Fibroblast of the conjunctiva (primary cell): ENCODE results near the gene CLASP1.
A peak's percentile ranks its signal among the peaks of the same experiment; 100 is the strongest.
"Not testable (repeated sequence)": the region's sequence is repeated elsewhere in the genome, so short reads cannot be mapped to it uniquely, and the experiment has no call there.

Experiments
- DNase-seq: peaks from one replicate; pipeline ENCODE4 v3.0.0-alpha.2; 2010; ENCODE audit warnings: low read depth

The CLASP1 gene

GRCh38 chr2:121662656-121663055 lies 13.4 kb upstream of the CLASP1 start:
- DNase-seq, result no peak

GRCh38 chr2:121659933-121660332 lies 10.7 kb upstream of the CLASP1 start:
- no peak for DNase-seq

- DNase-seq, result not testable (repeated sequence)
Measured at GRCh38 chr2:121658393-121658792, 9.1 kb upstream of the CLASP1 start.

GRCh38 chr2:121653035-121653434 lies 3.8 kb upstream of the CLASP1 start:
- no peak for DNase-seq

- DNase-seq, result no peak
Measured at GRCh38 chr2:121650315-121650930, 1.2 kb upstream of the CLASP1 start.

GRCh38 chr2:121649596-121650314 lies 493 bp upstream of the CLASP1 start:
- peak; percentile 97 for DNase-seq

- DNase-seq, result no peak
Measured at GRCh38 chr2:121648206-121649148, 785 bp downstream of the CLASP1 start.

GRCh38 chr2:121647396-121647795 lies 1.9 kb downstream of the CLASP1 start:
- no peak for DNase-seq

- DNase-seq, result no peak
Measured at GRCh38 chr2:121644715-121645114, 4.5 kb downstream of the CLASP1 start.

- no peak for DNase-seq
Measured at GRCh38 chr2:121643877-121644276, 5.4 kb downstream of the CLASP1 start.

GRCh38 chr2:121640380-121641316 lies 8.6 kb downstream of the CLASP1 start:
- no peak for DNase-seq

GRCh38 chr2:121639846-121640245 lies 9.4 kb downstream of the CLASP1 start:
- not testable (repeated sequence) for DNase-seq

GRCh38 chr2:121638333-121638732 lies 10.9 kb downstream of the CLASP1 start:
- DNase-seq, result no peak

GRCh38 chr2:121635371-121635770 lies 13.9 kb downstream of the CLASP1 start:
- DNase-seq, result no peak

GRCh38 chr2:121634354-121635307 lies 14.6 kb downstream of the CLASP1 start:
- DNase-seq, result no peak

GRCh38 chr2:121633463-121633862 lies 15.8 kb downstream of the CLASP1 start:
- no peak for DNase-seq

- no peak for DNase-seq
Measured at GRCh38 chr2:121627525-121628050, 21.7 kb downstream of the CLASP1 start.

- DNase-seq, result peak; percentile 96
Measured at GRCh38 chr2:121626777-121627524, 22.3 kb downstream of the CLASP1 start.

GRCh38 chr2:121625953-121626352 lies 23.3 kb downstream of the CLASP1 start:
- DNase-seq, result no peak
